SK-N-DZ (cell line): Measurements from ENCODE around the gene IL22.
A peak's percentile ranks its signal among the peaks of the same experiment; 100 is the strongest.

Experiments
- DNase-seq: peaks from one replicate; pipeline ENCODE4 v3.0.0-alpha.2; 2015; ENCODE audit warnings: low spot score

IL22 gene

DNA sequence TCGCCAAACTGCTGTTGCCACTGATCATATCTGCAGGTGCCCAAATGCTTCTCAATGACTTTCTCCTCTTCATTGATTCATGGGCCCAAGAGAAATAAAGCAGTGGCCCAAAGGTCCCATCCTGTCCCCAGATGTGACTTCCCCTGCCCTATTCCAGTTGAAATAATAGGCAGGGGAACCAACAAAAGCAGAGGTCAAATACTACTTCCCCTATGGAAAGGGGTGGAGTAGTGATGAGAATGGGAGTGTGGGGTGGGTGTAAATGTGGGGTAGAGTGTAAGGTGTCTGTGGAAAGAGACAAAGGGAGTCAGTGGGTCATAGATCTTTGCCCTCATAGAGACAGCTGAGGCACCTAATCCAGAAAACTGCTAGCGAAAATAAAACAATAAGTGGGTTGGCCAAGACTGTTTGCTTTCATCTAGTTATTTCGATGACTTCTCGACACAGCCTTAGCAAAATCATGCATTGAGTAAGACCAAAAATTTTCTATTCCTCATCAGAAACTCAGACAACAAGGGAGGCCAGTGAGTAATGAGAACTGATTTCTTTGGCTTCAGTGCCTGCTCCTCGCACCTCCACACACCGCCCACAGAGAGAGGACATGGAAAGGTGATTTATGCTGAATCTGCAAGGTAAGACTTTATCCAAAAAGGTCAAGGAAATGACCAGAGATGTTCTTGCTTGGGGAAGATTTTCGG is 10.9 kb upstream of the IL22 start:
- DNase-seq = no peak

DNA sequence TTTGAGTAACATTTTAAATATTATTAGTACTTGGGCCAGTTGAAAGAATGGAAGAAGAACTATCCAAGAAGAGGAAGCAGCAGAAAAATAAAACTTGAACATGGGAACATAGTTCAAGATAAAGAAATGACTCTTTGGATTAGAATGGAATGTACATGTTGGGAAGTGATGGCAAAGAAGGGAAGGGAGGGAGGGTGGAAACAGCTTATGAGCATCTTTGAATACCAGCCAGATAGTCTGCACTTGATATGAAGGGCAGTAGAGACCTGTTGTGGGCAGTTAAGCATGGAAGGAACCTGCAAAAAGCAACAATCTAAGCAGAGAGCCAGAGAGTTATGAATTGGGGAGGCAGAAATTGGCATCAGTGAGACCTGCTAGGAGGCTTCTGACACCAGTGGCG is 10.0 kb upstream of the IL22 start:
- no peak for DNase-seq

DNA sequence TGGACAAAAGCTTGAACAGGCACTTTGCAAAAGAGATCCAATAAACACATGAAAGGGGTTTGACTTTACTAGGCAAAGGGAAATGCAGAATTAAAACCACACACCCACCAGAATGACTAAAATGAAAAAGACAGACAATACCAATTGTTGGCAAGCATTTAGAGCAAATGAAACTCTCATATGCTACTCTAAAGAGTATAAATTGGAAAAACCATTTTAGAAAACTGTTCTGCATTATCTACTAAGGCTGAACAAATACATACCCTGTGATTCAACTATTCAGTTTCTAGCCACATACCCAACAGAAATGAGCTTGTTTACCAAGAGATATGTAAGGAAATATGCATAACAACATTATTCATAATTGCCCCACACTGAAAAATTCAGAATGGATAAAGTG is 8.5 kb upstream of the IL22 start:
- no peak for DNase-seq

DNA sequence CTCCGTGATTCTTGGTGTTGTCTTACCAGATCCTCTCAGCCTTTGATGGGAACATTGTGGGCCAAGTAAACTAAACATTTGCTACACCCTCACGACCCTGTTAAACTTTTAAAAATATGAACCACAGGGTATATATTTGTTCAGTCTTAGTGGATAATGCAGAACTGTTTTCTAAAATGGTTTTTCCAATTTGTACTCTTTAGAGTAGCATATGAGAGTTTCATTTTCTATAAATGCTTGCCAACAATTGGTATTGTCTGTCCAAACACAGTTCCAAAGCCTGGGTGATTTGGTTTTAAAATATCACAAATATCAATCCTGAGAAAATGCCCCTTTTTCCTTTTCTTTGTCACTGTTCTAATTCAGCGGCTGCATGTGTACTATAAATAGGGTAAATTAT is 6.7 kb upstream of the IL22 start:
- no peak for DNase-seq

DNA sequence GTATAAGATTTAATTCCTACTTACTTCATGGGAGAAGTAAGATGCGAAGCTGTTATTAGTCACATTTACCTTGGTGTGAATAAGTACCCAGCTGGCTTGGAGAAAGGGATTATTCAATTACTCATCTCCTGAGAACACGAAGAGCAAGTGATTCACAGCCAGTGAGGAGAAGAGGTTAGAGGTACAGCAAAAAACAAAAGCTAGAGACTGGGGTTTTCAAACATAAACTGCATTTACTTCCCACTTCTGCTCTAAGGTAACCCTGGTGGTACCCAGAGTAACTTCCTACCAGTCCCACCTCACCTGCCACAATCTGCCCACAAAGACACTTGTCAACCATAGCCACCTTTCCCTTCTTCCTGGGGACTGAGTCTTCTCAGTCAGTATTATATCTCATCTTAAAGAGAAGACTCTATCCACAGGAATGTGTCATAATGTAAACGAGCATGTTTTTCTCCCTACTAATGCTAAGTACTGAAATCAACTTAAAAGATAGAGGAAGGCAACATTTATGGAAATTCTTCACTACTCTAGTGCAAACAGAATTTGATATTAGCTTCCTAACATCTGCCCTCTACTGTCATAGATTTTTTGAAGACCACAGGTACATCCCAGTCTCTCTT is 6.0 kb upstream of the IL22 start:
- DNase-seq = no peak

DNA sequence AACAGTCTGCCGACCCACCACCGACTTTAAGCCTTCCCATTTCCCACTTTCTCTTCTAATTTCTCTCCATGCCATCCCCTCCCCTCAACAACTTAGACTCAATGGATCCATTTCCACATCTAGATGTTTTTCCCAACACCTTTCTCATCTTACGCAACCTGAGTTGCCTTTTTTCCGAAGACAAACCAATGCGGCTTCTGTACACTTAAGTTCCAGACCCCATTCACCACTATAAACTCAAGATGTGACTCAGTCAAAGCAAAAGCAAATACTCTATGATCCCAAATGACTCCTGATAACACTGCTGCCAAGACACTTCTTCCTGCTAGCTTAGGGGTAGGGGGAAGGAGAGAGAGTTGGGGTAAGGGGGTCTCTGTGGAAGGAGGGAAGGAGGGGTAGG is 1.3 kb downstream of the IL22 start:
- no peak for DNase-seq

DNA sequence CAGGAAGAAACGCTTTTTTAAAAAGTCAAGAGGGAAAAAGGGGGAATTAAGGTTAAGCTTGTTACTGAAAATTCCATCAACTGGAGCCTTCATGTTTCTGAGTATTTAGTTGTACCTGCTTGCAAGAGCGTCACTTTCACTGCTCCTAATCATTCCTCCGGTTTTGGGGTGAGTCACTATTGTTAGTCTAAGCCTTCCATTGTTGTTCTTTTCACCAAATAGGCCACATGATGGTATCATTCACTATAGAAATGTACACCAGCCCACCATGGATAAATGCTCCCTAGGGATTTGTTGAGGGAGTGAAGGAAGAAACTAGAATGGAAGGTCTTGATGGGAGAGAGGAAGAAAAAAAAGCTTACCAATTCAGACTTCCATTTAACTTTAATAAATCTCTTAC is 3.0 kb downstream of the IL22 start:
- DNase-seq = no peak

DNA sequence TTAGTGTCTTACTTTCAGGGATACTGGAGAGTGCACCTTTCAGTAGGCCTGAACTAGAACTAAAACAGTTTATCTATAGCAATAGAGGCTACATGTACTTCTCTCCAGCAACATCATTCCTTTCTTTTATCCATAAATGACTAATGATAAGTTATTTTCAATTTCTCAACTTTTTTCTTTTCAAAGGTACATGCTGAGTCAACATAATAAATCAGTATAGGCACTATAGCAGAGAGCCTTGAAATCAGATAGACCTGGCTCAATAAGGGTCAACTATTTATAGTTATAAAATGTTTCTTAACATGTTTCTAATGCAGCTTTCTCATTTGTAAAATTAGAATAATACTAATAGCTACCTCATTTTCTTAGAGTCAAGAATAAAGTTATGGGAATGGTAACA is 5.6 kb downstream of the IL22 start:
- no peak for DNase-seq

DNA sequence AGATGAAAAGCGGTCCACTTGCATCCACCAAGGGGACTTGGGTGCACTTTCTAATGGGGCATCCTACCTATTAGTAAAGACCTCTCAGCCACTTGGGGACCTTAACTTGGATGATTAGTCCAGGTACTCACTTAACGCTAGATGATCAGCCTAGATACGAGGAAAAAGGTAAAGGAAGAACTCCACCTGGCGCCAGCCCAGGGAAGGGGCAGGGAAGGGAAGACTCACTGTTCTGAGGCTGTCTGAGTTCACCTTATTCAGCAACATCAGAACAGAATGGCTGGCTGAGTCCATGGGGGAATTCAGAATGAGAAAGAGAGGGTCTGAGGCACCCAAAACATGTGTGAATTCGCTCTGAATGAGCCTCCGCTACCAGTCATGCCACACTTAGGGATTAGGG is 7.1 kb downstream of the IL22 start:
- DNase-seq = no peak

DNA sequence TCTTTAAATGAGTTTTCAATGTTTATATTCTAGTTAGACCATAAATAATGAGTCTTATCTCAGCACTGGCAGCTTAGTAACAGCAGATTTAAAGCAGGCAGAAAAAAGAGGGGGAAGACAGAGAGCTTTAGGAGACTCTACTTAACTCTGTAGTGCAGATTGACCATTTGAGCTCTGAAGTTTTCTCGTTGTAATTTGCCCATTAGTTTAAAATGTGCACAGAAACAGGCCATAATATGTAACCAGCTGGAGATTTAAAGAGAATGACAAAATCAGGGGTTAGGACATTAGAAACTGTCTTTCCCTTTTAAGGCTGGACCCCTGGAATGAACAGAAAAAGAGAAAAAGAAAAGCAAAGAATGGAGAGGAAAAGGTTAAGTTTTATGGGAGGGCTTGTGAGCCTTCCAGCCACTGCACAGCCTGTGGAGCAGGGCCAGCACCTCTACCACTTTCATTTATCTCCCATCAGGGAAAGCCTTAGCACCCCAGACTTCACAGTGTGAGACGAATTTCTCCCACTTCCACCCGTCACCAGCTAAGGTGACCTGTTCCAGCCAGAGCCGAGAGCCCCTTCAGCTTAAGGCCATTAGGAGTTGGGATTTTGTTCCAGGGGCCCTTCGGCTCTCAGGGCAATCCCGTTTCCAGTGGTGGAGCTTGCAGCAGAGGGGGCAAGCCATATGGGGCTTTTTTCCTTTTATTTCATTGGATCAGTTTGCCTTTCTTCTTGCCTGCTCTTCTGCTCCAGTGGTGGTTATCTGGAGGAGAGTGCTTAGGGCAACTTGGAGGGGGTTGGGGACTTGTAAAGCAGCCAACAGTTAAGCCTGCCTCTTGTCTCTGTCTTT is 8.0 kb downstream of the IL22 start:
- peak; percentile 13 for DNase-seq

DNA sequence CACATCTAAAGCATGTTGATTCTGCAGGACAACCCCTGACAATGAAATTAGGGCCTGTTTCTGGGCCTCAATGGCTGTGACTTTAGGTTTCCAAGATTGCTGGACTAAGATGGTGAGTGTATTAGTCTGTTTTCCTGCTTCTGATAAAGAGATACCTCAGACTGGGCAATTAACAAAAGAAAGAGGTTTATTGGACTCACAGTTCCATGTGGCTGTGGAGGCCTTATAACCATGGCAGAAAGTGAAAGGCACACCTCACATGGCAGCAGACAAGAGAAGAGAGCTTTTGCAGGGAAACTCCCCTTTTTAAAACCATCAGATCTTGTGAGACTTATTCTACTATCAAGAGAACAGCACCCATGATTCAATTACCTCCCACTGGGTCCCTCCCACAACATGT is 10.6 kb downstream of the IL22 start:
- no peak for DNase-seq

DNA sequence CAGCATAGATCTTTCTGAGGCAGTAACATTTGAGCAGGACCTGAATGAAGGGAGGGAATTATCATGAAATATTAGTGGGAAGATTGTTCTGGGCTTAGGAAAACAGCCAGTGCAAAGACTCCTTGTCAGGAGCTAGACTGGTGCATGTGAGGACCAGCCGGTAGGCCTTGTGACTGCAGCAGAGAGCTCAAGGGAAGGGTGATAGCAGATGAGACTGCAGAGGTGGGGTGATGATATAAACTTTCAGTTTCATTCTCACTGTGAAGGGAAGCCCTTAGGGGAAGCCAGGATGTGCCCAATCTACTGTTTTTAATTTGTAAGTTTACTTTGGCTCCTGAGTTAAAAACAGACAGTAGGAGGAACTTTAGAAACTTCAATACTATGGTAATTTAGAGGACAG is 12.4 kb downstream of the IL22 start:
- no peak for DNase-seq

DNA sequence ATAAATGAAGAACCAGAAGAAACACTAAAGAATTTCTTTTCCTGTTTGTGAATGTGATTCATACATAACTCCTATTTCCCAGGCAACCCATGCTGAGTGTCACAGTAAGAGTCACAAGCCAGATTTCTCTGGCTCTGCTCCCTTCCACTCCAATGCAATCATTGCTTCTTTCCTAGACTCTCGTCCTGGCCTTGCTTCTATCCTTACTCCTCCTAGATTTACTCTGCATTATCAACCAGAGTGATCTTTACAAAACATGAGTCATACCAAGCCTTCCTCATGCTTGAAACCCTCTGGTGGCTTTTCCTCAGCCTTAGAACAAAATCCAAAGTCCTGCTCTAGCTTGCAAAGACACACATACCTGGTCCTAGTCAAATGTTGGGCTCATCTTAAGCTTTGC is 13.3 kb downstream of the IL22 start:
- no peak for DNase-seq

DNA sequence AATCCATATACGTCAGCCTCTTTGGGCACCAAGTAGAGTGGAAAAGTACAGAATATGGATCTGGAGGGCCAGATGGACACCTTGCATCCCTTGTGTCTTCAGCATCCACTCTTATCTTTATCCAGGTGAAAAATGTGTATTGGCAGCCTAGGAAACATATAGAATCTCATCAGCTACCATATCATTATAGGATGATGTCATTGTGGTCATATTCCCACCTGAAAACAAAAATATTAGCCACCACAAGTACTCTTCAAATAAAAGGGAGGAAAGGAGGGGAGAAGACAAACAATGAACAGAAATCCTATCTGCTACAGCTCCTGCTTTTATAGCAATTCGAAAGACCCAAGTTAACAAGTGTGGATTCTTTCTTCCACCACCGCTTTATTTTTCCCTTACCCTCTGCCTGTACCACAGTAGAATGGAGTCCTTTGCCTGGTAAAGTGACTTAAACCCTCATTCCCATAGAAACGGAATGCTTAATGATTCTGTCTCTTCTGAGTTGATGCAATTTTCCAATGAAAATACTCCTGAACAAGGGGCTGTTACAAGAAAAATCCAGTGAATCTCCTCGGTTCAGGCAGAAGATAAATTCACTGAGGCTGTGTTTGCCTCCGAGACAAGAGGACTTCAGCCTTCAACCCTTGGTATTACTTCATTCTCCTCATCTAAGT is 14.0 kb downstream of the IL22 start:
- DNase-seq = no peak

DNA sequence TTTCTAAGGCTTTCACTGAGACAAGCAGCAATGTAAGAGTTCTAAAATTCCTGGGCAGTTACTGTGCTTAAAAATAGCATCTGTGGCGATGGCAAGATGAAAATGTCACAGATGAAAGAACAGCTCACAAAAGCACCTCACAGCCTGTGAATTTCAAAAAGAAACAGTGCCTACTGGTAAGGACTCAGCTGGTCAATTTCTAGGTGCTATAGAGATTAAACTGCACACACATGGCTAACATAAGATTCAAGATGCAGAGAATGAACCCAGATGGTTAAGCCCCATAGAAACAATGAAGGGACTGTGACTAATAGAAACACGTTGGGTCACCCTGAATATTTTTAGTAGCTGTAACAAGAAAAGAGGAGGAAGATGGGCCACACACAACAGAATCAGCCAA is 15.8 kb downstream of the IL22 start:
- DNase-seq = no peak

DNA sequence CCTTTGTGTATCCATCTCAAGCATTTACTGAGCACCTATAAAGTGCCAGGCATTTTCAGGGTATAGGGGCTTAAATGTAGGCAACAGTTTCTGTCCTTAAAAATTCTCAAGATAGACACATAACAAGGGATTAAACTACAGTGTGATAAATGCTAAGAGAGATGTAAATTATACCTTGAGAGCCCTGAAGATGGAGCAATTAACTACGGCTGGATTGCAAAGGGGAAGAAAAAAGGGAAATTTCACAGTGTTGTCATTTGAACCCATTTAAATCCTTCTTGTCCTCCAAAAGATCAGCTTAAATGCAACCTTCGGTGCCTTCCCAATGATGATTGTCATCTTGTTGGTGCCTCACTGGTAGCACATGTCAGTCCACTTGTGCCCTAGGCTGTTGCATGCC is 16.3 kb downstream of the IL22 start:
- DNase-seq = no peak

DNA sequence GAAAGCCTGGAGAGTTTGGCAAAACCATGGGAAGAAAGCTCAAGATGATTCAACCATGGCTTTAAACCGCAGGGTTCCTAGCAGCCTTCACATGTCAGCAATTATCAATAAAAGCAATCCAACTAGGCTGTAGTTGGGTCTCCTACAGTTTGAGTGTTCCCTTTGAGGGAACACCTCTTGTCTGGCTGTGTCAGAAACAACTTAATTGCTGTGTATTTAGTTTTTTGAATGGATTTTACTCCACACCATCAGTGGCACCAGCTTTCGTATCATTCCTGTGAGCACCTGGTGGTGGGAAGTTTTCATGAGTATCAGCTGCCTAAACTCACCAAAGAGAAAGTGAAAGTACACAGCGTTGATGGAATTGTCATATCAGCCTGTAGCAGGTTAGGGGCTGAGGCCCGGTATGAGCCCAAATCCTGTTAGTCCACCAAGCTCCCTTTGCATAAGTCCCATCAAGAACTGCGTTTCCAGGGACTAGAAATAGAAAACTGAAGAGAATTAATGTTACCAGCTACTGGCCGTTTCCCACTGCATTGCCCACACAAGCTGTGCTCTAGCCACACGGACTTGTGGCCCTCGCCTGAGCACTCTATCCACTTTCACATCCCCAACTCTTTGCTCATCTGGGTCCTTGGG is 16.9 kb downstream of the IL22 start:
- DNase-seq = no peak

DNA sequence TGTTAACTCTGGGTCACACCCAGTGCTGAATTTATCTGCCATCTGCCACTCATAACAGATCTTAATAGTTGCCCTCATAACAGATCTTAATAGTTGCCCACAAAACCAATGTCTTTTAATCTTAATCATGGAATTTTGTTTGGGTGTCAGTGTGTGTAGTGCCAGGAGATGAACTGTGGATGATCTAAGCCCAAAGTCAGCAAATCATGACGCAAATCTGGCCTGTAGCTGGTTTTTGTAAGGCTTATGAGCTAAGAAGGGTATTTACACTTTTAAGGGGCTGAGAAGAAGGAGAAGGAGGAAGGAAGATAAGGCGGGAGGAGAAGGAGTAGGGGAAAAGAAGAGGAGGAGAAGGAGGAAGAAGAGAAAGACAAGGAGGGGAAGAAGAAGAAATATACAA is 17.8 kb downstream of the IL22 start:
- DNase-seq = no peak

DNA sequence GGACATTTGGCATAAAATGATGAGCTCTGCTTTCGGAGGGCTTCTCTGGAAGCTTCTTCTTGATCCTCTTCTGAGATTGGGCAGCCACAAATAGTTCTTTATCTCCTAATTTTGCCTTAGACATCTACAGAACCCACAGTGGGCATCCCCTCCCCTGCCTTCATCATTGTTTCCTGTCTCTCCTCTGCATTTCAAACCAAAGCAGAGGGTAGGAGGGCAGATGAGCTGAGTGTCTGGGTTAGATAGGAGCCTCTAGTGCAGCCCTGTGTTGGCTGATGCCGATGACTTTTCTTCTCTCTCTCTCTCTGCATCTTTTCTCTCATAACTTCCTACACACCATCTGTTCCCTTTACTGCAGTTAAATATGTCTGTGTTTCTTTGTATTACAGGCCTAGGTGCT is 19.3 kb downstream of the IL22 start:
- DNase-seq = no peak

DNA sequence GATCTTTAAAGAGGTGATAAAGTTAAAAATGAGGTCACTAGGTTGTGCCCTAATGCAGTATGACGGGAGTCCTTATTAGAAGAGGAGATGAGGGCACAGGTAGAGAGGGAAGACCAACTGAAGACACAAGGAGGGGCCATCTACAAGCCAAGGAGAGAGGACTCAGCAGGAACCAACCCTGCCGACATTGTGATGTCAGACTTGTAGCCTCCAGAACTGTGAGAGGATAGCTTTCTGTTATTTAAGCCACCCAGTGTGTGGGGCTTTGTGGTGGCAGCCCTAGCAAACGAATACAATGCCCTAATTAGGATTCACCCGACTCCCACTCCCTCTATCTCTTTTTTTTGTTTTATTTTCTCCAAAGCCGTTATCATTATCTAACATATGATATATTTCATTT is 19.9 kb downstream of the IL22 start:
- no peak for DNase-seq

DNA sequence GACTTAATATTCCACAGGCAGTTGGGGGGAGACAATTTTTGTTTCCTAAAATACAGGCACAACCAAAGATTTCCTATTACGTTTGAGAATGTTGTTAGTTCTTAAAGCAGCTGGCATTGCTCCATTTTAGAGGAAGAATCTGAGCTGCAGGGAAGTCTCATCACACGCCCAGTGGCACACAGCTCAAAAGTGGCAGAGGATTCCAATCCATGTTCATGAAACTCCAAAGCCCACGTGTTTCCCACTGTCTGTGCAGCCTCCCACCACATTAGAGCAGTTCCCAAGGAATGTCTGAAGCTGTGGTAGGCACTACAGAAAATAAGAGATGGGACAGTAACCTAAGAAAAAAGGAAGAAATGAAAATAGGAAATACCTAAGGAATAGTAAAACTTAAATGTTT is 21.7 kb downstream of the IL22 start:
- DNase-seq = no peak

DNA sequence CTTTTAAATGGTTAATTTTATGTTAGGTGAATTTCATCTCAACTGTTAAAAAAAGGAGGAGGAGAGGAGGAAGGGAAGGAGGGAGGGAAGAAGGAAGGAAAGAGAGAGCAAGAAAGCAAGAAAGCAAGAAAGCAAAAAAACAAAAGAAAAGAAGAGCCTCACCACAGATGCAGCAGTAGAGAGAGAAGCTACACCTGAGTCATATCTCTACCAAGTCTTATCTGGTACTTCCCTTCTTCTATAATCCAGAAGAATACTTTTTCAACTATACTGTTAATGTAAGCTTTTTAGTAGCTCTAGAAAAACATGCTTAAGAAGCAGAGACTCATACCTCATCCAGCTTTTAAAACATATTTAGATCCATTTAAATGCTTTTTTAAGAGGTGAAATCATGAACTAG is 22.2 kb downstream of the IL22 start:
- DNase-seq = no peak
